Neural crest cell (in vitro differentiated cells): ENCODE measurements around the gene NTMT1. TPM values are rescaled to one million over a fixed set of nuclear protein-coding genes. Genes with fewer than 3 reads are reported as not detected.

ENCODE experiments used
- DNase-seq: peaks from one replicate; pipeline ENCODE4 v3.0.0; 2021; ENCODE audit warnings: low read depth, mixed read lengths, low spot score
- H3K27ac Mint-ChIP-seq: one replicate; pipeline ENCODE4 v1.8.0; 2021; ENCODE audit warnings: mild to moderate bottlenecking, mixed read lengths; ENCODE audit not compliant: unreplicated experiment
- H3K27me3 Mint-ChIP-seq: 2 replicates; pipeline ENCODE4 v1.8.0; 2021; ENCODE audit warnings: low read depth, mild to moderate bottlenecking, mixed read lengths
- H3K36me3 Mint-ChIP-seq: 2 replicates; pipeline ENCODE4 v1.8.0; 2021; ENCODE audit warnings: low read depth, mild to moderate bottlenecking, mixed read lengths
- H3K4me1 Mint-ChIP-seq: 2 replicates; pipeline ENCODE4 v1.8.0; 2021; ENCODE audit warnings: mixed read lengths
- H3K4me3 Mint-ChIP-seq: one replicate; pipeline ENCODE4 v1.8.0; 2021; ENCODE audit warnings: mild to moderate bottlenecking, mixed read lengths
- H3K9me3 Mint-ChIP-seq: 2 replicates; pipeline ENCODE4 v1.8.0; 2021; ENCODE audit warnings: mixed read lengths
- CTCF ChIP-seq: fragments of 200-600 bp; sonication (generic); conservative IDR thresholded peaks from 2 replicates; pipeline ENCODE4 v1.5.0; 2021; ENCODE audit warnings: antibody characterized with exemption, mild to moderate bottlenecking
- total RNA-seq: library from RNA; stranded (reverse); gene quantifications from 2 replicates; pipeline ENCODE4 v1.2.1, GENCODE V29; 2021

Gene NTMT1
- total RNA-seq, 1 donor from 2014 or later = 51.8 TPM

GRCh38 chr9:129598089-129598596, 27.8 kb upstream of the NTMT1 start:
- TF ChIP-seq CTCF = no peak
- peak overlapping the region; percentile 67 for H3K4me3 Mint-ChIP-seq
- no peaks in the 10 kb centered on the region for H3K36me3 Mint-ChIP-seq
- DNase-seq = no peak
- H3K27me3 Mint-ChIP-seq = no peaks in the 10 kb centered on the region
- peaks cover 61% of the 10 kb centered on the region for H3K4me1 Mint-ChIP-seq
- H3K9me3 Mint-ChIP-seq = no peaks in the 10 kb centered on the region
- peak overlapping the region; percentile 28 for H3K27ac Mint-ChIP-seq

GRCh38 chr9:129601082-129601674, 24.8 kb upstream of the NTMT1 start:
- H3K27ac Mint-ChIP-seq = peak overlapping the region; percentile 84
- no peaks in the 10 kb centered on the region for H3K27me3 Mint-ChIP-seq
- no peak for TF ChIP-seq CTCF
- H3K4me3 Mint-ChIP-seq = peak overlapping the region; percentile 50
- peaks cover 47% of the 10 kb centered on the region for H3K4me1 Mint-ChIP-seq
- no peaks in the 10 kb centered on the region for H3K9me3 Mint-ChIP-seq
- no peaks in the 10 kb centered on the region for H3K36me3 Mint-ChIP-seq
- DNase-seq = no peak

- Mint-ChIP-seq H3K4me1 (peaks cover 52% of the 10 kb centered on the region), H3K36me3 (no peaks in the 10 kb centered on the region)
- TF ChIP-seq CTCF = no peak
Observed at GRCh38 chr9:129602598-129603415, 23.2 kb upstream of the NTMT1 start.

GRCh38 chr9:129604056-129604765, 21.8 kb upstream of the NTMT1 start:
- H3K9me3 Mint-ChIP-seq = no peaks in the 10 kb centered on the region
- peaks cover 42% of the 10 kb centered on the region for H3K4me1 Mint-ChIP-seq
- DNase-seq = no peak
- no peak overlapping the region for H3K4me3 Mint-ChIP-seq
- no peak for TF ChIP-seq CTCF
- no peaks in the 10 kb centered on the region for H3K27me3 Mint-ChIP-seq
- peak overlapping the region; percentile 80 for H3K27ac Mint-ChIP-seq
- H3K36me3 Mint-ChIP-seq = no peaks in the 10 kb centered on the region

More at GRCh38 chr9:129602598-129603415, 23.2 kb upstream of the NTMT1 start:
- no peaks in the 10 kb centered on the region for H3K27me3 Mint-ChIP-seq
- H3K4me3 Mint-ChIP-seq = no peak overlapping the region
- DNase-seq = no peak
- H3K9me3 Mint-ChIP-seq = no peaks in the 10 kb centered on the region
- H3K27ac Mint-ChIP-seq = peak overlapping the region; percentile 67

GRCh38 chr9:129604766-129605163, 21.2 kb upstream of the NTMT1 start:
- Mint-ChIP-seq H3K4me3 (peak overlapping the region; percentile 23), H3K36me3 (no peaks in the 10 kb centered on the region), H3K9me3 (no peaks in the 10 kb centered on the region), H3K4me1 (peaks cover 41% of the 10 kb centered on the region), H3K27ac (peak overlapping the region; percentile 80), H3K27me3 (peaks cover 1% of the 10 kb centered on the region)
- TF ChIP-seq CTCF = no peak
- no peak for DNase-seq
